GM21619 (cell line): ENCODE data around the gene IKZF3.
"Not testable (repeated sequence)": the region's sequence is repeated elsewhere in the genome, so short reads cannot be mapped to it uniquely, and the experiment has no call there.

ENCODE experiments used
- ATAC-seq: cut with Tn5 transposase; IDR thresholded peaks from one replicate; pipeline ENCODE4 v1.9.1; 2021; ENCODE audit not compliant: unreplicated experiment

Gene IKZF3

GRCh38 chr17:39757176-39757662 is 106.9 kb downstream of the IKZF3 start:
- no peak for ATAC-seq

GRCh38 chr17:39756380-39757079 is 107.6 kb downstream of the IKZF3 start:
- no peak for ATAC-seq

GRCh38 chr17:39755554-39756379 is 108.3 kb downstream of the IKZF3 start:
- ATAC-seq: peak; percentile 18

GRCh38 chr17:39754958-39755553 is 109.1 kb downstream of the IKZF3 start:
- no peak for ATAC-seq

- ATAC-seq: peak; percentile 56
These were observed 109.8 kb downstream of the IKZF3 start for GRCh38 chr17:39754161-39754957.

- peak; percentile 20 for ATAC-seq
These were observed 110.5 kb downstream of the IKZF3 start for GRCh38 chr17:39753514-39754160.

GRCh38 chr17:39752241-39752881 is 111.8 kb downstream of the IKZF3 start:
- no peak for ATAC-seq

- ATAC-seq: no peak
These were observed 112.5 kb downstream of the IKZF3 start for GRCh38 chr17:39751637-39752036.

- no peak for ATAC-seq
These were observed 113.0 kb downstream of the IKZF3 start for GRCh38 chr17:39751016-39751543.

- ATAC-seq: no peak
These were observed 113.7 kb downstream of the IKZF3 start for GRCh38 chr17:39750131-39751015.

- ATAC-seq: not testable (repeated sequence)
These were observed 115.6 kb downstream of the IKZF3 start for GRCh38 chr17:39748444-39749034.

- no peak for ATAC-seq
These were observed 116.4 kb downstream of the IKZF3 start for GRCh38 chr17:39747745-39748144.

GRCh38 chr17:39746145-39746461 is 118.0 kb downstream of the IKZF3 start:
- ATAC-seq: no peak

GRCh38 chr17:39745335-39746144 is 118.6 kb downstream of the IKZF3 start:
- ATAC-seq: no peak

GRCh38 chr17:39744836-39745215 is 119.3 kb downstream of the IKZF3 start:
- ATAC-seq: no peak

- ATAC-seq: no peak
These were observed 119.9 kb downstream of the IKZF3 start for GRCh38 chr17:39744075-39744835.

GRCh38 chr17:39742856-39743436 is 121.2 kb downstream of the IKZF3 start:
- ATAC-seq: no peak
